Kidney (tissue), 14 donors: Measurements from ENCODE around the gene DRD4. TPM values are rescaled to one million over a fixed set of nuclear protein-coding genes. Genes with fewer than 3 reads are reported as not detected.

Experiments used
- DNase-seq, 5 donors: peaks; one replicate each; pipeline ENCODE4 v3.0.0-alpha.2; 2013 to 2020
- FAIRE-seq: peaks from 2 replicates; lab custom pipeline; 2012; peaks lifted over from hg19 to GRCh38; lab: Jason Lieb, UNC
- H3K27ac ChIP-seq, 2 donors: one replicate each; pipeline ENCODE4 v1.7.0; 2013; ENCODE audit warnings: low read depth in 2 of 2, low read length in 2 of 2, inconsistent platforms in 1 of 2
- H3K27me3 ChIP-seq: one replicate; pipeline ENCODE4 v1.7.1; 2013; ENCODE audit warnings: low read length, inconsistent platforms; ENCODE audit not compliant: control insufficient read depth, insufficient read depth
- H3K36me3 ChIP-seq, 3 donors: one replicate each; pipeline versions ENCODE4 v1.7.0 to v1.7.1; 2013; ENCODE audit warnings: low read length in 3 of 3, control low read depth in 1 of 3, inconsistent platforms in 1 of 3; ENCODE audit not compliant: insufficient read depth in 3 of 3, control insufficient read depth in 2 of 3
- H3K4me1 ChIP-seq, 3 donors: one replicate each; pipeline versions ENCODE4 v1.7.0 to v1.7.1; 2013; ENCODE audit warnings: low read length in 3 of 3, inconsistent platforms in 1 of 3, low read depth in 1 of 3; ENCODE audit not compliant: control insufficient read depth in 2 of 3, insufficient read depth in 2 of 3
- H3K4me3 ChIP-seq, 3 donors: one replicate each; pipeline versions ENCODE4 v1.7.0 to v1.8.1; 2013; ENCODE audit warnings: low read length in 3 of 3, control low read depth in 1 of 3, inconsistent platforms in 1 of 3
- H3K9ac ChIP-seq, 3 donors: one replicate each; pipeline versions ENCODE4 v1.7.0 to v1.7.1; 2013; ENCODE audit warnings: low read length in 3 of 3, control low read depth in 1 of 3, inconsistent platforms in 1 of 3
- H3K9me3 ChIP-seq, 3 donors: one replicate each; pipeline versions ENCODE4 v1.7.0 to v1.7.1; 2013; ENCODE audit warnings: low read length in 3 of 3, control low read depth in 1 of 3, inconsistent platforms in 1 of 3; ENCODE audit not compliant: control insufficient read depth in 2 of 3, insufficient read depth in 1 of 3
- intact Hi-C: fragments of 100-400 bp; cut with DNase I; formaldehyde crosslinking; loops from one replicate; pipeline ENCODE4 v1.11.1; 2022
- polyA plus RNA-seq: library from polyadenylated mRNA; stranded (reverse); fragments of 350-450 nt; fragmentation: Illumina TruSeq; extraction: RNeasy Lipid Tissue Mini Kit (QIAGEN cat#74804); gene quantifications from one replicate; pipeline ENCODE4 v1.2.3, GENCODE V29; 2014; ENCODE audit warnings: low read depth, low replicate concordance; ENCODE audit not compliant: insufficient read depth
- total RNA-seq: library from RNA; stranded (reverse); fragmentation: NEBNext Ultra II Directional; extraction: Animal tissue kit (Norgen Biotek cat#: 25700); gene quantifications from one replicate; pipeline ENCODE4 v1.2.1, GENCODE V29; 2021
- TF ChIP-seq, protein P1 (sequence below): IDR thresholded peaks from 3 replicates; pipeline ENCODE4 v1.5.1; 2012; ENCODE audit warnings: mild to moderate bottlenecking, moderate library complexity, borderline replicate concordance; ENCODE audit not compliant: insufficient read depth; ENCODE audit errors: extremely low read depth
- donor health status: control.
- donor health status: control.
- donor health status: control.
- donor health status: control.
- donor health status: control.
- donor health status: DM: yes; HTN: yes; CAD: no.
- donor health status: Normal renal cell carcinoma (clear cell type).

The DRD4 gene
- total and polyA plus RNA-seq, 2 donors from 2014 or later, result 0.47 to 1.1 TPM

DNA sequence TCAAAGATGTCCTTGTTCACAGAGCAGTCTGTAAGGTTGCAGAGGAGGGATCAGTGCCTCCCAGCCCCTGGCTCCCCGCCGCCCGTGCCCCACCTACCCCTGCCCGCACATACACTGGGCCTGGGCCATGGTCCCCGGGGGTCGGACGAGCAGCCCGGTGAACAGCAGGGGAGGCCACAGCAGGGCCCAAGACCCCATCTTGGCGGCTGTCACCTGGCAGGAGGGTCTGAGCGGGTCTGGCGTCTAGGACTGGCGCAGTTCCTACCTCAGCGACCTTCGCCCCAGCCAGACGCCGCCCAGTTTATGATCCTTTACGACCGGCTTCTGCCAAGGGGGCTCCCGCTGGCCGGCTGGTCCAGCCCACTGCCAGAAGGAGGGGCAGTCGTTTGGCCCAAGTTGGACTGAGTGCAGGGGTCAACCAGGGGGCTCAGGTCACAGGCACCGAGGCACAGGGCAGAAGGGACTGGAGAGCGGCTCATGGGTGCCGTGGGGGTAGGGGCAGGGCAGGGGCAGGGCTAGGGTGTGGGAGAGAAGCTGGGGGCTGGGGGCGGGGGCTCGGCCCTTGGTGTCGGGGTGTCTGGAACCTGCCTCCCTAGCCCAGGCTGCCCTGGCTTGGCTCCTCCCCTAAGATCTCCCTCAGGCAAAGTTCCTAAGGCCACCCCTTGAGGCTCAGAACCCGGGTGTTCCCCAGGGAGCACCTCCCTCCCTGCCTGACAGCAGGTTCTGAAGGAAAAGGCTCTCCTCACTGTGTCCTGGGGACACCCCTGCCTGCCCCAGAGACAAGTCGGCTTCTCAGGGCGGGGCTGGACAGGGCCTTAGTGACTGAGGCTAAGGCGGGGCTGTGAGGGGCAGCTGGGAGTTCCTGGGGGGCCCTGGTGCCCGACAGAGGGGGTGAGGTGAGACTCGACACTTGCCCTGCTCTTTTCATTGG lies 12.1 kb upstream of the DRD4 start, which contains the start of gene CDHR5:
Gene CDHR5 (minus strand): TSS at position 251 of the 931 bp plus-strand sequence. CDS start 53 bp downstream, at position 198.
- Histone ChIP-seq H3K27ac (no peak within 1 kb of the TSS), H3K9ac (peak within 1 kb of the TSS in 1 of 3 donors; percentile 46), H3K4me3 (peak within 1 kb of the TSS in 2 of 3 donors; percentile 49 to 61), H3K36me3 (no peaks in the 10 kb centered on the region), H3K27me3 (peaks cover 4% of the 10 kb centered on the region), H3K9me3 (no peaks in the 10 kb centered on the region), H3K4me1 (no peaks in the 10 kb centered on the region)
- DNase-seq, result peak in 4 of 5 donors; percentile 45 to 75 (median 67)
- TF ChIP-seq, protein P1, sequence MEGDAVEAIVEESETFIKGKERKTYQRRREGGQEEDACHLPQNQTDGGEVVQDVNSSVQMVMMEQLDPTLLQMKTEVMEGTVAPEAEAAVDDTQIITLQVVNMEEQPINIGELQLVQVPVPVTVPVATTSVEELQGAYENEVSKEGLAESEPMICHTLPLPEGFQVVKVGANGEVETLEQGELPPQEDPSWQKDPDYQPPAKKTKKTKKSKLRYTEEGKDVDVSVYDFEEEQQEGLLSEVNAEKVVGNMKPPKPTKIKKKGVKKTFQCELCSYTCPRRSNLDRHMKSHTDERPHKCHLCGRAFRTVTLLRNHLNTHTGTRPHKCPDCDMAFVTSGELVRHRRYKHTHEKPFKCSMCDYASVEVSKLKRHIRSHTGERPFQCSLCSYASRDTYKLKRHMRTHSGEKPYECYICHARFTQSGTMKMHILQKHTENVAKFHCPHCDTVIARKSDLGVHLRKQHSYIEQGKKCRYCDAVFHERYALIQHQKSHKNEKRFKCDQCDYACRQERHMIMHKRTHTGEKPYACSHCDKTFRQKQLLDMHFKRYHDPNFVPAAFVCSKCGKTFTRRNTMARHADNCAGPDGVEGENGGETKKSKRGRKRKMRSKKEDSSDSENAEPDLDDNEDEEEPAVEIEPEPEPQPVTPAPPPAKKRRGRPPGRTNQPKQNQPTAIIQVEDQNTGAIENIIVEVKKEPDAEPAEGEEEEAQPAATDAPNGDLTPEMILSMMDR, result no peak
- intact Hi-C loops, result no loop called here
- FAIRE-seq, result no peak

DNA sequence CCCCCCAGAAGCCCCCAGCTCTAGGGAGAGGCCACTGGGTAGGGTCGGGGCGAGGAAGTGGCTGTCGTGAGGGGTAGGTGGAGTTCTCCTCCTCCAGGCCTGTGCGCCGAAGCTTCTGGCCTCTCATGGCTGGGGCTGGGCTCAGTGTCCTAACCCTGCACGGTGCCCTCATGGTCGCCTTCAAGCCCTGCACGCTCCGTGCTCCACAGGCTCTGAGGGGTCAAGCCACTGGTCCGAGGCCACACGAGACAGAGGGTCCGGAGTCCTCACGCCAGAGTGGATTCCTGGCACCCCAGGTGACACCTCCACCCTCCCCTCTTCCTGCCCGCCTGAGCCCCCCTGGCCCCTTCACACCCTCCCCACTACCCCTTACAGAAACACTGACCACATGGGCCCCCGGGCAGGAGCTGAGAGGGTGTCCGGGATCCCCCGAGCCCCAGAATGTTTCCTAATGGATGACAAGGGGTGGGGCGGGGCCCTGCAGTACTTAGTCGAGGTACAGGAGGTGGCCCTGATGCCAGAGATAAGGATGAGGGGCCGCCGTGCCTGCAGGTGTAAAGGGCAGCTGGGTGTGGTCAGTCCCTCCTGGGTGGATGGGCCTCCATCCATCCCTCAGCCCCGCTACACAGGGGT lies 11.3 kb upstream of the DRD4 start:
- no peak overlapping the region for H3K9ac ChIP-seq
- intact Hi-C loops, result no loop called here
- H3K9me3 ChIP-seq, result no peaks in the 10 kb centered on the region
- FAIRE-seq (no peak), DNase-seq (peak in 2 of 5 donors; percentile 64 to 68)
- H3K4me3 ChIP-seq, result no peak overlapping the region
- H3K36me3 ChIP-seq, result no peaks in the 10 kb centered on the region
- peaks cover 4% of the 10 kb centered on the region for H3K27me3 ChIP-seq
- TF ChIP-seq, protein P1, result no peak
- no peaks in the 10 kb centered on the region for H3K4me1 ChIP-seq
- H3K27ac ChIP-seq, result no peak overlapping the region

DNA sequence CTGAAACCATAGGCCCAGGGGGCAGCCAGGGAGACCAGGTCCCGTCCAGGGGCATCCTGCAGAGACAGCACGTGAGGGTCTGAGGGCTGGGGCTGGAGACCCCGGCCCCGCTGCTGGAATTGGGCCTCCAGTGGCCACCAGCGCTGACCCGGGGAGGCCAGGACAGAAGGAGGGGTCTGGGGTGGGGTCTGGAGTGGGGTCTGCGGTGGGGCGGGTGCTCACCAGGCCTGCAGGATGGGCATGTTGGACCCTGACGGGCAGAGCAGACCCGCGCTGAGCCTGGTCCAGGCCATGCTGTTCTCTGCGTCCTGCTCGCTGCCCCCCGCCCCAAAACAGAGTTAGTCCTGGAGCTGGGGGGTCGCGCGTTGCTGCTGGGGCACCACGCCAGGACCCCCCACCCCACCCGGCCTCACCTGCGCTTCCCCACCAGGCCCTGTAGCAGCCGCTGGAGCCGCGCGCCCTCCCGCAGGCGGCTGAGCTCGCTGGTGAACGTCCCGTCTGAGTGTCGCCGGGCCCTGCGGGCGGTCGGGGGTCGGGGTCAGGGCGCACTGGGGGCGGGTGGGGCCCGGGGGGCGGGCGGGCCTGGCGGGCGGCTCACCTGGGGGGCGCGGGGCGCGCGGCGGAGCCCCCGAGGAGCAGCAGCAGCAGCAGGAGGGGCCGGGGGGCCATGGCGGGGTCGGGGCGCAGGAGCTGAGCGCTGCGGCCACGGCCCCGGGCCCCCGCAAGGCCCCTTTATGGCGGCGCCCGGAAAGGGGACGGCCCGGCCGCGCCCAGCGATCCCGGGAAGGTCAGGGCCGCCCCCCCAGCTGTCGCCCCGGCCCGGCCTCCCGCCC lies 10.4 kb upstream of the DRD4 start, which contains the start of gene SCT:
Gene SCT (minus strand): TSS at position 707 of the 833 bp plus-strand sequence. CDS start 38 bp downstream, at position 669.
- intact Hi-C loops, result no loop called here
- H3K4me1 ChIP-seq, result no peaks in the 10 kb centered on the region
- H3K9ac ChIP-seq, result no peak within 1 kb of the TSS
- FAIRE-seq, result no peak
- H3K27ac ChIP-seq, result no peak within 1 kb of the TSS
- TF ChIP-seq, protein P1, result no peak
- no peak within 1 kb of the TSS for H3K4me3 ChIP-seq
- no peaks in the 10 kb centered on the region for H3K9me3 ChIP-seq
- H3K36me3 ChIP-seq, result no peaks in the 10 kb centered on the region
- no peak for DNase-seq
- peaks cover 4% of the 10 kb centered on the region for H3K27me3 ChIP-seq
